PFSK-1 (cell line): ENCODE measurements around the gene TICAM1.

Experiments
- FOXP2 ChIP-seq: optimal IDR thresholded peaks from 2 replicates; pipeline ENCODE3; 2011; ENCODE audit warnings: borderline replicate concordance, control low read depth, inconsistent platforms; ENCODE audit not compliant: insufficient read depth; ENCODE audit errors: extremely low read length, extremely low read depth
- POLR2AphosphoS5 ChIP-seq: IDR thresholded peaks from 2 replicates; pipeline ENCODE4 v1.6.1; 2012; ENCODE audit warnings: low read depth, mild to moderate bottlenecking, control low read depth, low read length, moderate library complexity
- REST ChIP-seq, 2 experiments: IDR thresholded peaks; 2 replicates each; pipeline versions ENCODE4 v1.6.1 to v1.8.0; 2011 to 2012; ENCODE audit warnings: low read depth in 2 of 2, low read length in 2 of 2, control low read depth in 1 of 2, inconsistent platforms in 1 of 2, mild to moderate bottlenecking in 1 of 2, moderate library complexity in 1 of 2; ENCODE audit not compliant: insufficient read depth in 1 of 2
- SIN3A ChIP-seq: IDR thresholded peaks from 2 replicates; pipeline ENCODE4 v1.6.1; 2012; ENCODE audit warnings: mild to moderate bottlenecking, low read length, moderate library complexity, borderline replicate concordance; ENCODE audit not compliant: insufficient read depth
- TAF1 ChIP-seq: IDR thresholded peaks from 2 replicates; pipeline ENCODE4 v1.6.1; 2012; ENCODE audit warnings: low read length, control low read depth, borderline replicate concordance; ENCODE audit not compliant: insufficient read depth

TICAM1 gene

GRCh38 chr19:4830768-4831265 is 695 bp downstream of the TICAM1 start:
- TF ChIP-seq TAF1, result no peak
- TF ChIP-seq POLR2AphosphoS5, result no peak
- no peak for TF ChIP-seq FOXP2
- TF ChIP-seq SIN3A, result no peak
- TF ChIP-seq REST (IDR thresholded peaks at IDR 0.05; ENCODE audit: insufficient read depth in 1 of 2, low read depth in 2 of 2, low read length in 2 of 2), result no peak

GRCh38 chr19:4830332-4830731 is 1.2 kb downstream of the TICAM1 start:
- TF ChIP-seq TAF1 (no peak), FOXP2 (no peak), REST (IDR thresholded peaks at IDR 0.05; ENCODE audit: insufficient read depth in 1 of 2, low read depth in 2 of 2, low read length in 2 of 2) (no peak)

- no peak for TF ChIP-seq REST (IDR thresholded peaks at IDR 0.05; ENCODE audit: insufficient read depth in 1 of 2, low read depth in 2 of 2, low read length in 2 of 2)
- TF ChIP-seq POLR2AphosphoS5, result no peak
- no peak for TF ChIP-seq TAF1
- TF ChIP-seq SIN3A, result no peak
- no peak for TF ChIP-seq FOXP2
Observed at GRCh38 chr19:4829001-4829712, 2.4 kb downstream of the TICAM1 start.

GRCh38 chr19:4823577-4823976 is 7.9 kb downstream of the TICAM1 start:
- TF ChIP-seq SIN3A (no peak), TAF1 (no peak), POLR2AphosphoS5 (no peak), REST (IDR thresholded peaks at IDR 0.05; ENCODE audit: insufficient read depth in 1 of 2, low read depth in 2 of 2, low read length in 2 of 2) (no peak), FOXP2 (no peak)
